B cell (primary cell): ENCODE results near the gene CHST8. TPM values are rescaled to one million over a fixed set of nuclear protein-coding genes. Genes with fewer than 3 reads are reported as not detected.

ENCODE experiments used
- ATAC-seq: fragments of 200-7000 bp; cut with Tn5 transposase; one replicate; pipeline ENCODE4 v1.10.0; 2021; ENCODE audit warnings: low read depth, mild to moderate bottlenecking, moderate number of reproducible peaks, moderate library complexity
- CTCF ChIA-PET: fragments of 350-600 bp; sonication (Branson Sonifier 250); formaldehyde crosslinking; loops from one replicate; lab custom pipeline; 2021; ENCODE audit warnings: antibody characterized with exemption, inconsistent platforms; lab: Charles Lee
- POLR2A ChIA-PET: fragments of 350-600 bp; sonication (Branson Sonifier 250); formaldehyde crosslinking; loops from one replicate; lab custom pipeline; 2021; ENCODE audit warnings: antibody characterized with exemption; lab: Charles Lee
- DNase-seq: peaks from one replicate; pipeline ENCODE4 v3.0.0; 2013
- H2AFZ ChIP-seq: 2 replicates; pipeline ENCODE4 v1.6.1; 2012; ENCODE audit warnings: mild to moderate bottlenecking, low read depth, low read length; ENCODE audit not compliant: insufficient read depth, poor library complexity, severe bottlenecking
- H3K27ac ChIP-seq, 2 donors: 1 replicate in 1 of 2; 2 replicates in 1 of 2; pipeline ENCODE4 v1.5.1; 2012 to 2013; ENCODE audit warnings: low read length in 2 of 2, mild to moderate bottlenecking in 2 of 2, moderate library complexity in 1 of 2
- H3K27me3 ChIP-seq, 4 experiments: fragments of 200-600 bp in 1 of 4; sonication (generic) in 1 of 4; replicated peaks in 1 of 4; 1 replicate in 2 of 4; 2 replicates in 2 of 4; pipeline versions ENCODE4 v1.6.1 to v1.7.0; 2013 to 2016; ENCODE audit warnings: low read length in 3 of 4, mild to moderate bottlenecking in 2 of 4, mixed read lengths in 1 of 4, moderate library complexity in 1 of 4; ENCODE audit not compliant: insufficient read depth in 4 of 4, control insufficient read depth in 3 of 4; ENCODE audit errors: control extremely low read depth in 1 of 4
- H3K36me3 ChIP-seq, 2 experiments: replicated peaks in 1 of 2; 1 replicate in 1 of 2; 2 replicates in 1 of 2; pipeline versions ENCODE4 v1.6.1 to v1.7.1; 2013; ENCODE audit warnings: low read length in 1 of 2; ENCODE audit not compliant: insufficient read depth in 2 of 2, control insufficient read depth in 1 of 2; ENCODE audit errors: control extremely low read depth in 1 of 2, extremely low read depth in 1 of 2
- H3K4me1 ChIP-seq, 2 donors: fragments of 200-600 bp in 1 of 2; sonication (generic) in 1 of 2; 1 replicate in 1 of 2; 2 replicates in 1 of 2; pipeline versions ENCODE4 v1.5.1 to v1.6.1; 2013 to 2017; ENCODE audit warnings: low read length in 2 of 2; ENCODE audit not compliant: control insufficient read depth in 2 of 2, insufficient read depth in 2 of 2
- H3K4me2 ChIP-seq: replicated peaks from 2 replicates; pipeline ENCODE3; 2012; ENCODE audit warnings: mild to moderate bottlenecking, low read depth, low read length; ENCODE audit not compliant: poor library complexity, severe bottlenecking
- H3K4me3 ChIP-seq, 5 experiments: fragments of 200-600 bp in 1 of 5; sonication (generic) in 1 of 5; 1 replicate in 3 of 5; 2 replicates in 2 of 5; pipeline versions ENCODE4 v1.5.1 to v1.7.0; 2011 to 2016; ENCODE audit warnings: low read length in 4 of 5, mild to moderate bottlenecking in 4 of 5, low read depth in 2 of 5, control low read depth in 1 of 5, moderate library complexity in 1 of 5; ENCODE audit not compliant: insufficient read depth in 1 of 5; ENCODE audit errors: control extremely low read depth in 1 of 5, extremely low read depth in 1 of 5
- H3K79me2 ChIP-seq: fragments of 200-600 bp; sonication (generic); one replicate; pipeline ENCODE4 v1.6.0; 2016; ENCODE audit warnings: low read length; ENCODE audit not compliant: control insufficient read depth, insufficient read depth
- H3K9ac ChIP-seq: fragments of 200-600 bp; sonication (generic); 2 replicates; pipeline ENCODE4 v1.6.1; 2017; ENCODE audit warnings: mild to moderate bottlenecking, low read length, moderate library complexity
- H3K9me3 ChIP-seq, 3 donors: one replicate each; pipeline versions ENCODE4 v1.6.1 to v1.7.1; 2013; ENCODE audit warnings: low read length in 2 of 3; ENCODE audit not compliant: control insufficient read depth in 2 of 3, insufficient read depth in 1 of 3; ENCODE audit errors: control extremely low read depth in 1 of 3
- H4K20me1 ChIP-seq: 2 replicates; pipeline ENCODE4 v1.6.0; 2012; ENCODE audit warnings: mild to moderate bottlenecking, low read length; ENCODE audit not compliant: insufficient read depth, control insufficient read depth, poor library complexity, severe bottlenecking
- H3K27ac Mint-ChIP-seq: one replicate; pipeline ENCODE4 v1.8.0; 2021; ENCODE audit warnings: mixed read lengths
- H3K27me3 Mint-ChIP-seq: one replicate; pipeline ENCODE4 v1.8.0; 2021; ENCODE audit warnings: mixed read lengths
- H3K4me1 Mint-ChIP-seq: one replicate; pipeline ENCODE4 v1.8.0; 2021; ENCODE audit warnings: mixed read lengths
- H3K4me3 Mint-ChIP-seq: one replicate; pipeline ENCODE4 v1.8.0; 2021; ENCODE audit warnings: mixed read lengths
- H3K9me3 Mint-ChIP-seq: one replicate; pipeline ENCODE4 v1.8.0; 2022; ENCODE audit warnings: mixed read lengths; ENCODE audit not compliant: insufficient read depth
- CTCF ChIP-seq: fragments of 200-600 bp; IDR thresholded peaks from one replicate; pipeline ENCODE4 v1.8.0; 2022; ENCODE audit warnings: antibody characterized with exemption, mild to moderate bottlenecking
- EZH2 ChIP-seq: IDR thresholded peaks from 2 replicates; pipeline ENCODE4 v1.6.1; 2012; ENCODE audit warnings: borderline replicate concordance, low read depth, mild to moderate bottlenecking, moderate library complexity, low read length; ENCODE audit not compliant: insufficient read depth, poor library complexity, severe bottlenecking
- WGBS: methylation state at CpG from one replicate; pipeline ENCODE4 v1.1.5; 2013; ENCODE audit warnings: missing lambda C conversion rate; ENCODE audit not compliant: insufficient coverage; 5-methylcytosine and 5-hydroxymethylcytosine counted together
- intact Hi-C: fragments of 100-400 bp; cut with micrococcal nuclease; formaldehyde crosslinking; loops from one replicate; pipeline ENCODE4 v1.10.0; 2022
- polyA plus RNA-seq: library from polyadenylated mRNA; depleted of rRNA; stranded (reverse); fragments of >200 nt; gene quantifications from 2 replicates; pipeline ENCODE4 v1.2.3, GENCODE V29; 2012
- total RNA-seq, 2 donors: library from RNA; stranded (reverse); fragments of 120-200 nt in 1 of 2; gene quantifications; 1 replicate in 1 of 2; 2 replicates in 1 of 2; pipeline versions ENCODE4 v1.2.3 to v1.2.4, GENCODE V29; 2013 to 2022

Gene CHST8
- total and polyA plus RNA-seq, 2 donors (not counting 1 experiment from before 2014, with no cell fraction given), result not detected

- H3K9me3 ChIP-seq, result peaks cover 0 to 9% (median 0%) of the 10 kb centered on the region in 3 donors
- DNase-seq (no peak), ATAC-seq (no peak)
- intact Hi-C loops, result no loop called here
- Mint-ChIP-seq H3K27ac (no peak overlapping the region), H3K4me1 (peaks cover under 1% of the 10 kb centered on the region), H3K4me3 (no peak overlapping the region), H3K9me3 (no peaks in the 10 kb centered on the region), H3K27me3 (peaks cover 25% of the 10 kb centered on the region)
- peaks cover 0 to 2% of the 10 kb centered on the region in 2 donors for H3K4me1 ChIP-seq
- CTCF ChIA-PET, result interaction anchor here (0.5 kb wide), 1 partner anchor 141 kb away, joined by 3 read pairs; no protein-coding TSS in a partner anchor
- no peak overlapping the region for H2AFZ ChIP-seq
- WGBS, result 94% methylated on average over 23 of the region's 23 CpGs
- no peak overlapping the region for H3K4me2 ChIP-seq
- H3K4me3 ChIP-seq, result no peak overlapping the region
- peaks cover 0 to 5% (median 0%) of the 10 kb centered on the region in 4 experiments for H3K27me3 ChIP-seq
- no peak overlapping the region for H3K27ac ChIP-seq
- no peaks in the 10 kb centered on the region for H3K79me2 ChIP-seq
- H3K36me3 ChIP-seq, result no peaks in the 10 kb centered on the region
- H4K20me1 ChIP-seq, result no peaks in the 10 kb centered on the region
- H3K9ac ChIP-seq, result no peak overlapping the region
- TF ChIP-seq CTCF (no peak), EZH2 (no peak)
- POLR2A ChIA-PET, result no interaction called here
These were observed 151.1 kb downstream of the CHST8 start for GRCh38 chr19:33772858-33773180.

DNA sequence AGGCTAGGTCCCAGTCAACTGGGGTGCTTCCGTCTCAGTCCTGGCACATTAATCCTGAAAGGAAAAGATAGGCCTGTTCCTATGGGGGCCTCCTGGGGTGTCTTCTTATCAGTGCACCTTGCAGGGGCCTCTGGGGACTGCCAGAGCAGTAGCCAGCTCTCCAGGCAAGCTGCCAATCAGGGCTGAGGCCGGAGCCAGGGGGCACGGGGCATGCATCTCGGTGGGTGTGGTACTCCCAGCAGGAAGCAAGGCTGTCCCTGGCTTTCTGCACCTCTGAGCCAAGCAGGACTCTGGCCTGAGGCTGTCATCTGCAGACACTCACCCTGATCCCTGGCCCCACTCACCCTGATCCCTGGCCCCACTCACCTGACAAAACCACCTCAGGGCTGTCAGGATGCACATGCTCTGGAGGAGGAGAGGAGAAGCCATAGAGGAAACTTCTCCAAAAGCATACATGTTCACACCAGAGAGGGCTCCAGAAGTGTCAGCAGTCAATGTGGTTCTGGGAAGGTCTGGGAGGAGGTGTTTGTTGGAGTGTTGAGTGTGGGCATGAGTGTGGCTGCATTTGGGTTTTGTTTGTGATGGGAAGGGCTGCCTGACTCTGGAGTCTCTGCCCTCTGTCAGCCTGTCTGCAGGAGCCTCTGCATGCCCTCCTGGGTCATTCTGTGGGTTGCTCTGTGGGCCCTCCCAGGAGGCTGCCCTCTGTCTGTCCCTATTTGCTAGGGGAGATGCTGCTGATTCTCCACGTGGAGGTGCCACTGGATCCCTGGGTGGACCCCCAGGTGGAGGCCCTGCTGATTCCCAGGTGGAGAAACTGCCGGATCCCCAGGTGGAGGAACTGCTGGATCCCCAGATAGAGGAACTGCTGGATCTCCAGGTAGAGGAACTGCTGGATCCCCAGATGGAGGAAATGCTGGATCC, 152.2 kb downstream of the CHST8 start:
- H4K20me1 ChIP-seq, result no peaks in the 10 kb centered on the region
- CTCF ChIA-PET, result interaction anchor here (1.1 kb wide), 1 partner anchor 224 kb away, joined by 5 read pairs; no protein-coding TSS in a partner anchor
- no peak overlapping the region for H3K9ac ChIP-seq
- DNase-seq, result no peak
- 47% methylated on average over 6 of the region's 6 CpGs for WGBS
- H3K4me1 Mint-ChIP-seq, result peaks cover 7% of the 10 kb centered on the region
- H3K79me2 ChIP-seq, result no peaks in the 10 kb centered on the region
- H3K4me1 ChIP-seq, result peaks cover 3 to 4% of the 10 kb centered on the region in 2 donors
- no peaks in the 10 kb centered on the region for H3K36me3 ChIP-seq
- H3K4me3 Mint-ChIP-seq, result no peak overlapping the region
- H2AFZ ChIP-seq, result no peak overlapping the region
- POLR2A ChIA-PET, result no interaction called here
- peaks cover 33% of the 10 kb centered on the region for H3K27me3 Mint-ChIP-seq
- peaks cover 0 to 13% (median 0%) of the 10 kb centered on the region in 3 donors for H3K9me3 ChIP-seq
- no peak overlapping the region for H3K27ac Mint-ChIP-seq
- no peak overlapping the region for H3K4me3 ChIP-seq
- TF ChIP-seq CTCF, result no peak
- TF ChIP-seq EZH2, result no peak
- no peak overlapping the region for H3K4me2 ChIP-seq
- H3K27me3 ChIP-seq, result peaks cover 0 to 13% (median 2%) of the 10 kb centered on the region in 4 experiments
- intact Hi-C loops, result no loop called here
- no peak for ATAC-seq
- H3K27ac ChIP-seq, result no peak overlapping the region
- no peaks in the 10 kb centered on the region for H3K9me3 Mint-ChIP-seq
